B cell (primary cell): ENCODE data around the gene ARHGAP42. TPM values are rescaled to one million over a fixed set of nuclear protein-coding genes. Genes with fewer than 3 reads are reported as not detected.

Experiments used
- ATAC-seq: fragments of 200-7000 bp; cut with Tn5 transposase; one replicate; pipeline ENCODE4 v1.10.0; 2021; ENCODE audit warnings: low read depth, mild to moderate bottlenecking, moderate number of reproducible peaks, moderate library complexity
- CTCF ChIA-PET: fragments of 350-600 bp; sonication (Branson Sonifier 250); formaldehyde crosslinking; loops from one replicate; lab custom pipeline; 2021; ENCODE audit warnings: antibody characterized with exemption, inconsistent platforms; lab: Charles Lee
- POLR2A ChIA-PET: fragments of 350-600 bp; sonication (Branson Sonifier 250); formaldehyde crosslinking; loops from one replicate; lab custom pipeline; 2021; ENCODE audit warnings: antibody characterized with exemption; lab: Charles Lee
- DNase-seq: peaks from one replicate; pipeline ENCODE4 v3.0.0; 2013
- H2AFZ ChIP-seq: 2 replicates; pipeline ENCODE4 v1.6.1; 2012; ENCODE audit warnings: mild to moderate bottlenecking, low read depth, low read length; ENCODE audit not compliant: insufficient read depth, poor library complexity, severe bottlenecking
- H3K27ac ChIP-seq, 2 donors: 1 replicate in 1 of 2; 2 replicates in 1 of 2; pipeline ENCODE4 v1.5.1; 2012 to 2013; ENCODE audit warnings: low read length in 2 of 2, mild to moderate bottlenecking in 2 of 2, moderate library complexity in 1 of 2
- H3K27me3 ChIP-seq, 4 experiments: fragments of 200-600 bp in 1 of 4; sonication (generic) in 1 of 4; replicated peaks in 1 of 4; 1 replicate in 2 of 4; 2 replicates in 2 of 4; pipeline versions ENCODE4 v1.6.1 to v1.7.0; 2013 to 2016; ENCODE audit warnings: low read length in 3 of 4, mild to moderate bottlenecking in 2 of 4, mixed read lengths in 1 of 4, moderate library complexity in 1 of 4; ENCODE audit not compliant: insufficient read depth in 4 of 4, control insufficient read depth in 3 of 4; ENCODE audit errors: control extremely low read depth in 1 of 4
- H3K36me3 ChIP-seq, 2 experiments: replicated peaks in 1 of 2; 1 replicate in 1 of 2; 2 replicates in 1 of 2; pipeline versions ENCODE4 v1.6.1 to v1.7.1; 2013; ENCODE audit warnings: low read length in 1 of 2; ENCODE audit not compliant: insufficient read depth in 2 of 2, control insufficient read depth in 1 of 2; ENCODE audit errors: control extremely low read depth in 1 of 2, extremely low read depth in 1 of 2
- H3K4me1 ChIP-seq, 2 donors: fragments of 200-600 bp in 1 of 2; sonication (generic) in 1 of 2; 1 replicate in 1 of 2; 2 replicates in 1 of 2; pipeline versions ENCODE4 v1.5.1 to v1.6.1; 2013 to 2017; ENCODE audit warnings: low read length in 2 of 2; ENCODE audit not compliant: control insufficient read depth in 2 of 2, insufficient read depth in 2 of 2
- H3K4me2 ChIP-seq: replicated peaks from 2 replicates; pipeline ENCODE3; 2012; ENCODE audit warnings: mild to moderate bottlenecking, low read depth, low read length; ENCODE audit not compliant: poor library complexity, severe bottlenecking
- H3K4me3 ChIP-seq, 5 experiments: fragments of 200-600 bp in 1 of 5; sonication (generic) in 1 of 5; 1 replicate in 3 of 5; 2 replicates in 2 of 5; pipeline versions ENCODE4 v1.5.1 to v1.7.0; 2011 to 2016; ENCODE audit warnings: low read length in 4 of 5, mild to moderate bottlenecking in 4 of 5, low read depth in 2 of 5, control low read depth in 1 of 5, moderate library complexity in 1 of 5; ENCODE audit not compliant: insufficient read depth in 1 of 5; ENCODE audit errors: control extremely low read depth in 1 of 5, extremely low read depth in 1 of 5
- H3K79me2 ChIP-seq: fragments of 200-600 bp; sonication (generic); one replicate; pipeline ENCODE4 v1.6.0; 2016; ENCODE audit warnings: low read length; ENCODE audit not compliant: control insufficient read depth, insufficient read depth
- H3K9ac ChIP-seq: fragments of 200-600 bp; sonication (generic); 2 replicates; pipeline ENCODE4 v1.6.1; 2017; ENCODE audit warnings: mild to moderate bottlenecking, low read length, moderate library complexity
- H3K9me3 ChIP-seq, 3 donors: one replicate each; pipeline versions ENCODE4 v1.6.1 to v1.7.1; 2013; ENCODE audit warnings: low read length in 2 of 3; ENCODE audit not compliant: control insufficient read depth in 2 of 3, insufficient read depth in 1 of 3; ENCODE audit errors: control extremely low read depth in 1 of 3
- H4K20me1 ChIP-seq: 2 replicates; pipeline ENCODE4 v1.6.0; 2012; ENCODE audit warnings: mild to moderate bottlenecking, low read length; ENCODE audit not compliant: insufficient read depth, control insufficient read depth, poor library complexity, severe bottlenecking
- H3K27ac Mint-ChIP-seq: one replicate; pipeline ENCODE4 v1.8.0; 2021; ENCODE audit warnings: mixed read lengths
- H3K27me3 Mint-ChIP-seq: one replicate; pipeline ENCODE4 v1.8.0; 2021; ENCODE audit warnings: mixed read lengths
- H3K4me1 Mint-ChIP-seq: one replicate; pipeline ENCODE4 v1.8.0; 2021; ENCODE audit warnings: mixed read lengths
- H3K4me3 Mint-ChIP-seq: one replicate; pipeline ENCODE4 v1.8.0; 2021; ENCODE audit warnings: mixed read lengths
- H3K9me3 Mint-ChIP-seq: one replicate; pipeline ENCODE4 v1.8.0; 2022; ENCODE audit warnings: mixed read lengths; ENCODE audit not compliant: insufficient read depth
- EZH2 ChIP-seq: IDR thresholded peaks from 2 replicates; pipeline ENCODE4 v1.6.1; 2012; ENCODE audit warnings: borderline replicate concordance, low read depth, mild to moderate bottlenecking, moderate library complexity, low read length; ENCODE audit not compliant: insufficient read depth, poor library complexity, severe bottlenecking
- WGBS: methylation state at CpG from one replicate; pipeline ENCODE4 v1.1.5; 2013; ENCODE audit warnings: missing lambda C conversion rate; ENCODE audit not compliant: insufficient coverage; 5-methylcytosine and 5-hydroxymethylcytosine counted together
- intact Hi-C: fragments of 100-400 bp; cut with micrococcal nuclease; formaldehyde crosslinking; loops from one replicate; pipeline ENCODE4 v1.10.0; 2022
- polyA plus RNA-seq: library from polyadenylated mRNA; depleted of rRNA; stranded (reverse); fragments of >200 nt; gene quantifications from 2 replicates; pipeline ENCODE4 v1.2.3, GENCODE V29; 2012
- total RNA-seq, 2 donors: library from RNA; stranded (reverse); fragments of 120-200 nt in 1 of 2; gene quantifications; 1 replicate in 1 of 2; 2 replicates in 1 of 2; pipeline versions ENCODE4 v1.2.3 to v1.2.4, GENCODE V29; 2013 to 2022
- TF ChIP-seq, protein P1 (sequence below): fragments of 200-600 bp; IDR thresholded peaks from one replicate; pipeline ENCODE4 v1.8.0; 2022; ENCODE audit warnings: antibody characterized with exemption, mild to moderate bottlenecking

The ARHGAP42 gene
- total and polyA plus RNA-seq, 2 donors (not counting 1 experiment from before 2014, with no cell fraction given) = 3.8 to 4.9 TPM

DNA sequence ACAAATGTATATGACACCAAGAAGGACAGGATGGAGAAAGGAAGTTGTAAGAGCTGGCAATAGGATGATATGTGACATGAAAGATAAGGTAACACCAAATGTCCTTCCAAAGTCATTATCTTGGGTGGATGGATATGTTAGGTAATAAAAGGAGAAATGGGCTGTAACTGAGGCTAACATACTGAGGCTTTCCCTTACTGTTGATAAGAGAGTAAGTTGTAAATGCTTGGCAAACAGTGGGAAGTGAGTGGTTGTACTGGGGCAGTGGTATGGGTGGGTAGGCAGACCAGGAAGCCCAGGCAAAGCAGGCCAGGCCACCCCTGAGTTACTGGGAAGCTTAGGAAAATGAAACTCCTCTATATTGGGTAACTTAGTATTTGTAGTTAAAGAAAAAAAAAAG lies 73.7 kb downstream of the ARHGAP42 start:
- ATAC-seq (no peak), DNase-seq (no peak)
- ChIA-PET POLR2A (no interaction called here), CTCF (no interaction called here)
- no peak overlapping the region for H3K27ac ChIP-seq
- no peaks in the 10 kb centered on the region for H4K20me1 ChIP-seq
- no peak overlapping the region for H2AFZ ChIP-seq
- Mint-ChIP-seq H3K27me3 (no peaks in the 10 kb centered on the region), H3K4me3 (no peak overlapping the region), H3K4me1 (peaks cover 12% of the 10 kb centered on the region), H3K27ac (no peak overlapping the region), H3K9me3 (no peaks in the 10 kb centered on the region)
- H3K36me3 ChIP-seq = no peaks in the 10 kb centered on the region
- no peak overlapping the region for H3K4me2 ChIP-seq
- no peaks in the 10 kb centered on the region for H3K79me2 ChIP-seq
- no peak for TF ChIP-seq EZH2
- TF ChIP-seq, protein P1, sequence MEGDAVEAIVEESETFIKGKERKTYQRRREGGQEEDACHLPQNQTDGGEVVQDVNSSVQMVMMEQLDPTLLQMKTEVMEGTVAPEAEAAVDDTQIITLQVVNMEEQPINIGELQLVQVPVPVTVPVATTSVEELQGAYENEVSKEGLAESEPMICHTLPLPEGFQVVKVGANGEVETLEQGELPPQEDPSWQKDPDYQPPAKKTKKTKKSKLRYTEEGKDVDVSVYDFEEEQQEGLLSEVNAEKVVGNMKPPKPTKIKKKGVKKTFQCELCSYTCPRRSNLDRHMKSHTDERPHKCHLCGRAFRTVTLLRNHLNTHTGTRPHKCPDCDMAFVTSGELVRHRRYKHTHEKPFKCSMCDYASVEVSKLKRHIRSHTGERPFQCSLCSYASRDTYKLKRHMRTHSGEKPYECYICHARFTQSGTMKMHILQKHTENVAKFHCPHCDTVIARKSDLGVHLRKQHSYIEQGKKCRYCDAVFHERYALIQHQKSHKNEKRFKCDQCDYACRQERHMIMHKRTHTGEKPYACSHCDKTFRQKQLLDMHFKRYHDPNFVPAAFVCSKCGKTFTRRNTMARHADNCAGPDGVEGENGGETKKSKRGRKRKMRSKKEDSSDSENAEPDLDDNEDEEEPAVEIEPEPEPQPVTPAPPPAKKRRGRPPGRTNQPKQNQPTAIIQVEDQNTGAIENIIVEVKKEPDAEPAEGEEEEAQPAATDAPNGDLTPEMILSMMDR = no peak
- peaks cover 0 to 4% of the 10 kb centered on the region in 2 donors for H3K4me1 ChIP-seq
- no peak overlapping the region for H3K9ac ChIP-seq
- H3K4me3 ChIP-seq = no peak overlapping the region
- intact Hi-C loops = no loop called here
- no peaks in the 10 kb centered on the region for H3K9me3 ChIP-seq
- H3K27me3 ChIP-seq = no peaks in the 10 kb centered on the region

DNA sequence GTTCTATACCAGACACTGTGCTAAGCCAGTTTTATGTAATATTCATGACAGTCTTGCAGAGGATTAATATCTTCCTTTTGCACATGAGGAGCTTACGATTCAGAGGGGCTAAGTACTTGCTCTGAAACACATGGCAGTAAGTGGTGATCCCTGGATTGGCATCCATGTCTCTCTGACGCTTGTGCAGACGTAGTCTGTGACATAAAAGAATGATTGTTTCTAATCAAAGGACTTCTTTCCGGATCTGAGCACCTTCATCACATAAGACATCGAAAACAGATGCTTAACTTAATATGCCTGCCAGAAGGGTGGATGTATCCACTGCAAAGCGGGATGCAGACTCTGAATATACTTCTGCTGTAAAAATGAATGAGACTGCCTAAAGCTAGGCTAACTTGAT lies 74.8 kb downstream of the ARHGAP42 start:
- intact Hi-C loops = no loop called here
- no peaks in the 10 kb centered on the region for H4K20me1 ChIP-seq
- no peaks in the 10 kb centered on the region for H3K9me3 ChIP-seq
- no peak overlapping the region for H3K4me3 ChIP-seq
- H3K27me3 ChIP-seq = no peaks in the 10 kb centered on the region
- ATAC-seq = no peak
- peaks cover 0 to 4% of the 10 kb centered on the region in 2 donors for H3K4me1 ChIP-seq
- peaks cover 12% of the 10 kb centered on the region for H3K4me1 Mint-ChIP-seq
- no peak overlapping the region for H3K27ac ChIP-seq
- no peak overlapping the region for H3K27ac Mint-ChIP-seq
- CTCF ChIA-PET = no interaction called here
- H2AFZ ChIP-seq = no peak overlapping the region
- H3K9me3 Mint-ChIP-seq = no peaks in the 10 kb centered on the region
- no CpG with 5 or more reads among the region's 6 CpGs for WGBS
- no peak for DNase-seq
- no peak overlapping the region for H3K4me2 ChIP-seq
- no peaks in the 10 kb centered on the region for H3K36me3 ChIP-seq
- H3K79me2 ChIP-seq = no peaks in the 10 kb centered on the region
- POLR2A ChIA-PET = no interaction called here
- no peak overlapping the region for H3K9ac ChIP-seq
- H3K27me3 Mint-ChIP-seq = no peaks in the 10 kb centered on the region
- TF ChIP-seq, protein P1 = no peak
- TF ChIP-seq EZH2 = no peak
- no peak overlapping the region for H3K4me3 Mint-ChIP-seq
